H9 (cell line): ENCODE data around the gene KIRREL3. TPM values are rescaled to one million over a fixed set of nuclear protein-coding genes. Genes with fewer than 3 reads are reported as not detected.

Experiments used
- DNase-seq: peaks from one replicate; pipeline ENCODE4 v3.0.0-alpha.2; 2017
- H2AFZ ChIP-seq: one replicate; pipeline ENCODE4 v1.6.1; 2013; ENCODE audit warnings: mild to moderate bottlenecking, low read length, control low read depth, moderate library complexity
- H2AK5ac ChIP-seq: 2 replicates; pipeline ENCODE4 v1.6.1; 2013; ENCODE audit warnings: low read length, control low read depth, mixed read lengths; ENCODE audit not compliant: insufficient read length
- H2BK120ac ChIP-seq: one replicate; pipeline ENCODE4 v1.6.1; 2013; ENCODE audit warnings: low read depth, mild to moderate bottlenecking, low read length, control low read depth, inconsistent platforms; ENCODE audit not compliant: poor library complexity, severe bottlenecking
- H2BK12ac ChIP-seq: 2 replicates; pipeline ENCODE4 v1.6.1; 2013; ENCODE audit warnings: low read length, control low read depth, mixed read lengths, low read depth; ENCODE audit not compliant: insufficient read length
- H2BK15ac ChIP-seq: 2 replicates; pipeline ENCODE4 v1.6.1; 2013; ENCODE audit warnings: low read depth, low read length, control low read depth
- H2BK20ac ChIP-seq: one replicate; pipeline ENCODE4 v1.6.1; 2013; ENCODE audit warnings: low read depth, mild to moderate bottlenecking, low read length, control low read depth, inconsistent platforms; ENCODE audit not compliant: poor library complexity, severe bottlenecking
- H2BK5ac ChIP-seq: 2 replicates; pipeline ENCODE4 v1.6.1; 2013; ENCODE audit warnings: low read length, control low read depth, mixed read lengths; ENCODE audit not compliant: insufficient read length
- H3K14ac ChIP-seq: 2 replicates; pipeline ENCODE4 v1.6.1; 2013; ENCODE audit warnings: low read length, control low read depth; ENCODE audit not compliant: insufficient read depth
- H3K18ac ChIP-seq: 2 replicates; pipeline ENCODE4 v1.6.1; 2013; ENCODE audit warnings: low read depth, mild to moderate bottlenecking, mixed read lengths, low read length, control low read depth; ENCODE audit not compliant: insufficient read length
- H3K23ac ChIP-seq: 2 replicates; pipeline ENCODE4 v1.6.1; 2013; ENCODE audit warnings: low read length, control low read depth, mixed read lengths, low read depth; ENCODE audit not compliant: insufficient read length
- H3K23me2 ChIP-seq: 2 replicates; pipeline ENCODE4 v1.6.1; 2013; ENCODE audit warnings: low read depth, mild to moderate bottlenecking, mixed read lengths, low read length, control low read depth; ENCODE audit not compliant: insufficient read length, poor library complexity, severe bottlenecking
- H3K27ac ChIP-seq: 2 replicates; pipeline ENCODE4 v1.5.1; 2013; ENCODE audit warnings: low read length, control low read depth, mixed read lengths, low read depth; ENCODE audit not compliant: insufficient read length
- H3K27me3 ChIP-seq: 2 replicates; pipeline ENCODE4 v1.6.1; 2013; ENCODE audit warnings: low read length, control low read depth, inconsistent platforms; ENCODE audit not compliant: insufficient read depth
- H3K4ac ChIP-seq: 2 replicates; pipeline ENCODE4 v1.6.1; 2013; ENCODE audit warnings: low read depth, mild to moderate bottlenecking, control low read depth, inconsistent platforms, low read length, moderate library complexity
- H3K4me1 ChIP-seq: 2 replicates; pipeline ENCODE4 v1.6.1; 2013; ENCODE audit warnings: low read length, control low read depth, inconsistent platforms; ENCODE audit not compliant: insufficient read depth
- H3K4me2 ChIP-seq: 2 replicates; pipeline ENCODE4 v1.6.1; 2013; ENCODE audit warnings: low read length, control low read depth, mixed read lengths; ENCODE audit not compliant: insufficient read length, insufficient read depth
- H3K56ac ChIP-seq: 2 replicates; pipeline ENCODE4 v1.6.1; 2013; ENCODE audit warnings: low read depth, mild to moderate bottlenecking, mixed read lengths, low read length, control low read depth; ENCODE audit not compliant: insufficient read length
- H3K79me1 ChIP-seq: 2 replicates; pipeline ENCODE4 v1.6.1; 2013; ENCODE audit warnings: low read depth, mild to moderate bottlenecking, moderate library complexity, low read length, control low read depth, inconsistent platforms; ENCODE audit not compliant: insufficient read depth, poor library complexity, severe bottlenecking
- H3K79me2 ChIP-seq: 2 replicates; pipeline ENCODE4 v1.6.1; 2013; ENCODE audit warnings: low read length, control low read depth, inconsistent platforms; ENCODE audit not compliant: insufficient read depth
- H3K9ac ChIP-seq: 2 replicates; pipeline ENCODE4 v1.6.1; 2013; ENCODE audit warnings: low read length, control low read depth, mixed read lengths; ENCODE audit not compliant: insufficient read length; ENCODE audit errors: extremely low read depth
- H3K9me3 ChIP-seq: one replicate; pipeline ENCODE4 v1.6.1; 2013; ENCODE audit warnings: low read depth, low read length, inconsistent platforms; ENCODE audit not compliant: control insufficient read depth
- H3T11ph ChIP-seq: one replicate; pipeline ENCODE4 v1.6.1; 2013; ENCODE audit warnings: mild to moderate bottlenecking, low read length, control low read depth, inconsistent platforms
- H4K20me1 ChIP-seq: one replicate; pipeline ENCODE4 v1.6.1; 2013; ENCODE audit not compliant: control insufficient read depth, insufficient read length, insufficient read depth
- H4K5ac ChIP-seq: 2 replicates; pipeline ENCODE4 v1.6.1; 2013; ENCODE audit warnings: low read depth, mild to moderate bottlenecking, mixed read lengths, low read length, control low read depth; ENCODE audit not compliant: insufficient read length
- H4K8ac ChIP-seq: replicated peaks from 2 replicates; pipeline ENCODE4 v1.6.1; 2013; ENCODE audit warnings: low read length, control low read depth, mixed read lengths, low read depth; ENCODE audit not compliant: insufficient read length
- H4K91ac ChIP-seq: 2 replicates; pipeline ENCODE4 v1.6.1; 2013; ENCODE audit warnings: low read depth, mild to moderate bottlenecking, moderate library complexity, mixed read lengths, low read length, control low read depth; ENCODE audit not compliant: insufficient read length
- H3K27ac Mint-ChIP-seq, 3 experiments: 2 replicates in 2 of 3; 3 replicates in 1 of 3; pipeline ENCODE4 v1.8.0; 2020 to 2021; ENCODE audit warnings: mixed read lengths in 3 of 3, mild to moderate bottlenecking in 1 of 3, moderate library complexity in 1 of 3
- H3K27me3 Mint-ChIP-seq: 2 replicates; pipeline ENCODE4 v1.8.0; 2021; ENCODE audit warnings: low read depth, mild to moderate bottlenecking, moderate library complexity, mixed read lengths
- H3K36me3 Mint-ChIP-seq, 3 experiments: 2 replicates in 2 of 3; 3 replicates in 1 of 3; pipeline ENCODE4 v1.8.0; 2020 to 2021; ENCODE audit warnings: low read depth in 3 of 3, mixed read lengths in 3 of 3; ENCODE audit not compliant: insufficient read depth in 1 of 3
- H3K4me1 Mint-ChIP-seq, 2 experiments: 2 replicates each; pipeline ENCODE4 v1.8.0; 2020; ENCODE audit warnings: mixed read lengths in 2 of 2
- H3K4me3 Mint-ChIP-seq, 2 experiments: 2 replicates in 1 of 2; 3 replicates in 1 of 2; pipeline ENCODE4 v1.8.0; 2020 to 2021; ENCODE audit warnings: mild to moderate bottlenecking in 2 of 2, mixed read lengths in 2 of 2, moderate library complexity in 1 of 2
- H3K9me3 Mint-ChIP-seq, 2 experiments: 2 replicates in 1 of 2; 3 replicates in 1 of 2; pipeline ENCODE4 v1.8.0; 2020; ENCODE audit warnings: mild to moderate bottlenecking in 2 of 2, mixed read lengths in 2 of 2, moderate library complexity in 1 of 2
- CTCF ChIP-seq: fragments of 200-600 bp; sonication (generic); conservative IDR thresholded peaks from 3 replicates; pipeline ENCODE4 v1.8.0; 2021; ENCODE audit warnings: antibody characterized with exemption, mild to moderate bottlenecking
- WGBS: extraction: QIAGEN DNeasy Blood & Tissue Kit; methylation state at CpG from one replicate; pipeline ENCODE4 v1.1.7; 2013; ENCODE audit warnings: missing lambda C conversion rate, low lambda C conversion rate, mixed read lengths; ENCODE audit not compliant: insufficient read length; ENCODE audit errors: extremely low coverage; 5-methylcytosine and 5-hydroxymethylcytosine counted together
- total RNA-seq: library from RNA; stranded (reverse); gene quantifications from 2 replicates; pipeline ENCODE4 v1.2.1, GENCODE V29; 2021

KIRREL3 gene
- total RNA-seq, 1 experiment from 2014 or later = 0.17 TPM

- no peak overlapping the region for H3K23ac ChIP-seq
- no CpG with 5 or more reads among the region's 6 CpGs for WGBS
- H3K27ac ChIP-seq = no peak overlapping the region
Measured at GRCh38 chr11:126965331-126965730, 35.2 kb downstream of the KIRREL3 start.

More at GRCh38 chr11:126965331-126965730, 35.2 kb downstream of the KIRREL3 start:
- H3K9ac ChIP-seq = no peak overlapping the region
- H3K4me1 Mint-ChIP-seq = peaks cover 15 to 19% of the 10 kb centered on the region in 2 experiments
- no peaks in the 10 kb centered on the region for H3K23me2 ChIP-seq
- H3K4me2 ChIP-seq = no peak overlapping the region
- no peak overlapping the region for H3K14ac ChIP-seq
- no peaks in the 10 kb centered on the region for H3K36me3 Mint-ChIP-seq
- H2BK15ac ChIP-seq = no peak overlapping the region
- H2BK120ac ChIP-seq = no peak overlapping the region
- no peak overlapping the region for H4K5ac ChIP-seq
- H3K27ac Mint-ChIP-seq = no peak overlapping the region
- H4K8ac ChIP-seq = no peak overlapping the region
- H3K27me3 ChIP-seq = no peaks in the 10 kb centered on the region
- H3K4ac ChIP-seq = no peak overlapping the region
- no peaks in the 10 kb centered on the region for H3K79me2 ChIP-seq
- TF ChIP-seq CTCF = no peak
- no peak for DNase-seq
- no peaks in the 10 kb centered on the region for H4K20me1 ChIP-seq
- H2AK5ac ChIP-seq = no peak overlapping the region
- H3K18ac ChIP-seq = no peak overlapping the region
- H2BK20ac ChIP-seq = no peak overlapping the region
- no peak overlapping the region for H2BK5ac ChIP-seq
- peaks cover 7% of the 10 kb centered on the region for H3K27me3 Mint-ChIP-seq
- no peaks in the 10 kb centered on the region for H3K9me3 ChIP-seq
- no peak overlapping the region for H4K91ac ChIP-seq
- H3K4me1 ChIP-seq = no peaks in the 10 kb centered on the region
- H3K9me3 Mint-ChIP-seq = no peaks in the 10 kb centered on the region
- no peak overlapping the region for H3K56ac ChIP-seq
- no peak overlapping the region for H2BK12ac ChIP-seq
- H3K79me1 ChIP-seq = no peaks in the 10 kb centered on the region
- H3K4me3 Mint-ChIP-seq = no peak overlapping the region
- H2AFZ ChIP-seq = no peak overlapping the region
- H3T11ph ChIP-seq = no peak overlapping the region
